DND-41 (cell line): Measurements from ENCODE around the gene ZNF536.

ENCODE experiments used
- ATAC-seq: fragments of 200-7000 bp; cut with Tn5 transposase; 3 replicates; pipeline ENCODE4 v1.9.1; 2021; ENCODE audit warnings: low read depth; ENCODE audit not compliant: insufficient read depth
- DNase-seq: peaks from one replicate; pipeline ENCODE4 v3.0.0-alpha.2; 2020
- H2AFZ ChIP-seq: 2 replicates; pipeline ENCODE4 v1.6.0; 2012; ENCODE audit warnings: low read depth, low read length
- H3K27ac ChIP-seq: 2 replicates; pipeline ENCODE4 v1.5.1; 2012; ENCODE audit warnings: low read length, inconsistent platforms
- H3K27me3 ChIP-seq: fragments of 200-600 bp; sonication (generic); 2 replicates; pipeline ENCODE4 v1.6.0; 2012; ENCODE audit warnings: low read length, mild to moderate bottlenecking, inconsistent platforms; ENCODE audit not compliant: insufficient read depth, poor library complexity
- H3K36me3 ChIP-seq: 2 replicates; pipeline ENCODE4 v1.5.1; 2012; ENCODE audit warnings: low read length, inconsistent platforms; ENCODE audit not compliant: insufficient read depth
- H3K4me1 ChIP-seq: 2 replicates; pipeline ENCODE4 v1.5.1; 2012; ENCODE audit warnings: mild to moderate bottlenecking, low read length; ENCODE audit not compliant: insufficient read depth
- H3K4me2 ChIP-seq: 2 replicates; pipeline ENCODE4 v1.6.0; 2012; ENCODE audit warnings: mild to moderate bottlenecking, moderate library complexity, low read length, inconsistent platforms; ENCODE audit not compliant: insufficient read depth
- H3K4me3 ChIP-seq, 2 experiments: fragments of 200-600 bp in 1 of 2; shearing (Covaris generic) in 1 of 2; 2 replicates each; pipeline ENCODE4 v1.5.1; 2012 to 2016; ENCODE audit warnings: inconsistent platforms in 2 of 2, low read length in 2 of 2, mild to moderate bottlenecking in 2 of 2, low read depth in 1 of 2, moderate library complexity in 1 of 2
- H3K79me2 ChIP-seq: 2 replicates; pipeline ENCODE4 v1.6.0; 2012; ENCODE audit warnings: low read length, inconsistent platforms; ENCODE audit not compliant: insufficient read depth
- H3K9ac ChIP-seq: 2 replicates; pipeline ENCODE4 v1.6.0; 2012; ENCODE audit warnings: low read depth, mild to moderate bottlenecking, inconsistent platforms, low read length, moderate library complexity
- H3K9me3 ChIP-seq: 2 replicates; pipeline ENCODE4 v1.5.1; 2012; ENCODE audit warnings: low read length, moderate library complexity, mild to moderate bottlenecking, inconsistent platforms; ENCODE audit not compliant: insufficient read depth, severe bottlenecking
- H4K20me1 ChIP-seq: 2 replicates; pipeline ENCODE4 v1.6.0; 2012; ENCODE audit warnings: low read length; ENCODE audit not compliant: insufficient read depth
- CTCF ChIP-seq: IDR thresholded peaks from 2 replicates; pipeline ENCODE4 v1.5.1; 2012; ENCODE audit warnings: borderline replicate concordance, low read length, moderate library complexity, mild to moderate bottlenecking; ENCODE audit not compliant: poor library complexity, severe bottlenecking; ENCODE audit errors: extremely low read depth
- EZH2 ChIP-seq: IDR thresholded peaks from 3 replicates; pipeline ENCODE4 v1.6.1; 2012; ENCODE audit warnings: borderline replicate concordance, low read depth, mild to moderate bottlenecking, moderate library complexity, low read length, inconsistent platforms; ENCODE audit not compliant: severe bottlenecking

The ZNF536 gene

GRCh38 chr19:30401956-30402355 lies 29.8 kb downstream of the ZNF536 start:
- Histone ChIP-seq H3K27me3 (no peaks in the 10 kb centered on the region), H3K9me3 (no peaks in the 10 kb centered on the region), H3K36me3 (no peaks in the 10 kb centered on the region), H2AFZ (no peak overlapping the region), H3K4me2 (no peak overlapping the region), H3K4me3 (no peak overlapping the region), H4K20me1 (no peaks in the 10 kb centered on the region), H3K9ac (no peak overlapping the region), H3K4me1 (no peaks in the 10 kb centered on the region), H3K79me2 (no peaks in the 10 kb centered on the region), H3K27ac (no peak overlapping the region)
- TF ChIP-seq CTCF (no peak), EZH2 (no peak)
- DNase-seq (no peak), ATAC-seq (no peak)

- Histone ChIP-seq H3K36me3 (no peaks in the 10 kb centered on the region), H2AFZ (no peak overlapping the region), H3K79me2 (no peaks in the 10 kb centered on the region), H4K20me1 (no peaks in the 10 kb centered on the region), H3K9ac (no peak overlapping the region), H3K4me1 (no peaks in the 10 kb centered on the region), H3K9me3 (no peaks in the 10 kb centered on the region), H3K4me2 (no peak overlapping the region), H3K27me3 (no peaks in the 10 kb centered on the region), H3K27ac (no peak overlapping the region), H3K4me3 (no peak overlapping the region)
- no peak for TF ChIP-seq EZH2
- no peak for TF ChIP-seq CTCF
- DNase-seq (no peak), ATAC-seq (no peak)
Measured at GRCh38 chr19:30402436-30403202, 30.4 kb downstream of the ZNF536 start.

- TF ChIP-seq EZH2 (no peak), CTCF (no peak)
- no peaks in the 10 kb centered on the region for H3K9me3 ChIP-seq
- no peak for ATAC-seq
Measured at GRCh38 chr19:30403203-30403985, 31.2 kb downstream of the ZNF536 start.

More at GRCh38 chr19:30403203-30403985, 31.2 kb downstream of the ZNF536 start:
- H3K27me3 ChIP-seq: no peaks in the 10 kb centered on the region
- H3K79me2 ChIP-seq: no peaks in the 10 kb centered on the region
- H3K4me2 ChIP-seq: no peak overlapping the region
- no peak overlapping the region for H3K4me3 ChIP-seq
- H3K4me1 ChIP-seq: no peaks in the 10 kb centered on the region
- no peaks in the 10 kb centered on the region for H3K36me3 ChIP-seq
- no peak overlapping the region for H3K9ac ChIP-seq
- H3K27ac ChIP-seq: no peak overlapping the region
- no peak for DNase-seq
- H2AFZ ChIP-seq: no peak overlapping the region
- no peaks in the 10 kb centered on the region for H4K20me1 ChIP-seq
